Posterior cingulate gyrus (tissue), 11 donors: ENCODE measurements around the gene CSMD2.

Experiments
- DNase-seq, 10 donors: peaks; one replicate each; pipeline versions ENCODE4 v3.0.0 to v3.0.0-alpha.2; 2020 to 2021; ENCODE audit warnings: mixed read lengths in 3 of 10
- intact Hi-C: fragments of 100-400 bp; cut with DNase I; formaldehyde crosslinking; loops from one replicate; pipeline ENCODE4 v1.15.1; 2023

The CSMD2 gene

DNA sequence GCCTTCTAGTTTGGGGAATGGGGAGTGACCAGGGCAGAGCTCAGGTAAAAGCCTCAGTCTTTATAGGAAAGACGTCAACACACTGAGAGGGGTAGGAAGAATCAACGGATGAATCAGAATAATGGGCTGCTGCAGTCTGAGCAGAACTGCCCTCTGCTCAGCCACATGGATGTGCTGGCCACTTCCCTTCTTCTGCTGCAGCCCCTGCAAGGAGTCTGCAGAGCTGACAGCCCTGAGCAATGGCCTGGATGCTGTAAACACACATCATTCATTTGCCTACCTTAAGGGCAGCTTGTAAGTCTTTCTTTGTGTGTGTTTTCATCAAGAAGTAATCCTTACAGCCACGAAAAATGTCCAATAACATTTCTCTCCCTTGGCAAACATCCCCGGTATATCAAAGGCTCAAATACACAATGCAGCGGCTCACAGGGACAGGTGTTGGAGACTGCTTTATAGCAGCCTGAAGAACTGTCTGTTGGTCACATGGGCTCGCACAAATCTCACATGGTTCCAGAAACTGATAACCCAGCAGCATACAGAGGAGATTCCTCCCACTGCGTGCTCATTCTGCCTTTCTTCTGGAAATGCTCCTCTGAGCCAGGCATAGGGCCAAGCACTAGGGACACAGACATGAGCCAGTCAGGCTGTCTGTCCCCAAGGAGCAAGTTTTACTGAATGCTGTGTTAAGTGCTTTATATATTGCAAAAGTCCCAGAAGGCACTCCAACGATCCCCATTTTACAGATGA is 191.1 kb downstream of the CSMD2 start:
- DNase-seq: peak; percentile 45 to 95 (median 68)
- intact Hi-C loops: no loop called here

DNA sequence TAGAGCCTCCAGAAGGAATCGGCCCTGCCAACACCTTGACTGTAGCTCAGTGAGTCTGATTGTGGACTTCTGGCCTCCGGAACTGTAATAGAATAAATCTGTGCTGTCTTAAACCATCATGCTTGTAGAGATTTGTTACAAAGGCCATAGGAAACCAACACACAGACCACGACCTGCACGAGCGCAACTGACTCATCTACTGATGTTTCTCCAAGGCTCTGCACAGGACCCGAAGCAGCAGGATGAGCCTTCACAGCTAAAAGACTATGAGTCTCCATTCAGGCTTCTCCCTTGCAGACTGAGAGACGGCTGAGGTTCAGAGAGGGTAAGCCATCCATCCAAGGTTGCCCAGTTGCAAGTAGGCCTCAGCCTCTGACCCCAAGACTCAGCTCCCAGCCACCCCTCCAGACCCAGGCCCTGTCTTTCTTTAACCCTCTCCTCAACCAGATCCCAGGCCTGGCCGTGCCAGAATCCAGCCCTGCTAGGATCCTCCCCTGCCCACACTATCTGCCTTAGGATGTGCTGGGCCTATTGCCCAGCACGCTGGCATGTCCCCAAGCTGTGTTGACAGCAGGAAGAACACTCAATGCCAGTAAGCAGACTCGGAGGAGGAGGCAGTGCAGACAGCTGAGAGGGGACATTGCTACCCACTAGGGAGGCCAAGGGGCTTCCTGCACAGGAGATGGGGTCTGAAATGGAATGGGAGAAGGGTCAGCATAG is 192.2 kb downstream of the CSMD2 start:
- intact Hi-C loops: no loop called here

DNA sequence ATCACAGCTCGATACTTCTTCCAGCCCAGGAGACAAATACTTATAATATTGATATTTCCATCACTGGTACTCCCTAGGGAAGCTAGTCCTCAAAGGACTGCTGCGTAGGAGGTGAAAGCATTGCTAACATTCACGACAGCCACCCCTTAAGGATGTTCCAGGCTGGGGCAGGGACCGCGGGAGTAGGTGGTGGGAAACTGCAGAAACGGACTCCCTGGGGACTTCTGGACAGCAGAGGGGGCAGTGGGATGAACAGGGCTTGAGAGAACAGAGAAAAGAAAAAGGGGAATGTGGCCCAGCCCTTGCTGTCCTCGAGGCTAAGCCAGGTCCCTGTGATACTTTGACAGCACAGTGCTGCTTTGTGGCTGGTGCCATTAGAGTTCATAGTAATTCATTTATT is 193.1 kb downstream of the CSMD2 start:
- intact Hi-C loops: no loop called here
- peak in 1 of 10 donors; percentile 35 for DNase-seq

More for the DNA sequence above, 192.2 kb downstream of the CSMD2 start:
- DNase-seq: peak; percentile 70 to 96 (median 81)

DNA sequence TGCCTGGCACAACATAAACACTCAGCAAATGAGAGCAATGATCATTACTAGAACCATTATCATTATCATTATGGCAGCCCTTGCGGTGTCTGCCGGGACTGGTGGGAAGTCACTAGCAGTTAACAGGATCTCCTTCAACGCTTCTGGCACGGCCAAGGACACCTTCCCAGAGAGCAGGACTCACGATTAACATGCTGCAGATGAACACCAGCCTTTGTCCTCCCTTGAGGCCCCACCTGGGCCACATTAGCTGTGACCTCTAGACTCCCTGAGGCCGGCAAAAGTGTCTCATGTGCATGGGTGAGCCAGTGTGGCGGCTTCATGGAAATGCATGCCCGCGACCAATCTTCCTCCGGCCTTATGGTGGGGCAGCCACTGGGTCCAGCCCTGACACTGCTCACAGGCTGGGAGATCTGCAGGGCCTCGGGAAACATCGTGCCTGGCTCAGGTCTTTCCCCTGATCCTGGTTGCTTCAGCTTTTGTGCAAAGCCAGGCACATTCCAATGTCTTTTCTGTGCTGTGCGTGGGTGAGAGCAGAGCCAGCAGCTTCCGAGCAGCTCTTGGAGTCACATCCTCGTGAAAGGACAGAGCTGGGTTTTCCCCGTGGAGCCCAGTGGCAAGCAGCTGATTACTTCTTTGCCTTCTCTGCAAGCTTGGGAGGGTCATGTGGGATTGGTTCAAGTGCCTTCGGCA is 193.9 kb downstream of the CSMD2 start:
- DNase-seq: peak in 7 of 10 donors; percentile 42 to 94 (median 62)
- intact Hi-C loops: no loop called here

DNA sequence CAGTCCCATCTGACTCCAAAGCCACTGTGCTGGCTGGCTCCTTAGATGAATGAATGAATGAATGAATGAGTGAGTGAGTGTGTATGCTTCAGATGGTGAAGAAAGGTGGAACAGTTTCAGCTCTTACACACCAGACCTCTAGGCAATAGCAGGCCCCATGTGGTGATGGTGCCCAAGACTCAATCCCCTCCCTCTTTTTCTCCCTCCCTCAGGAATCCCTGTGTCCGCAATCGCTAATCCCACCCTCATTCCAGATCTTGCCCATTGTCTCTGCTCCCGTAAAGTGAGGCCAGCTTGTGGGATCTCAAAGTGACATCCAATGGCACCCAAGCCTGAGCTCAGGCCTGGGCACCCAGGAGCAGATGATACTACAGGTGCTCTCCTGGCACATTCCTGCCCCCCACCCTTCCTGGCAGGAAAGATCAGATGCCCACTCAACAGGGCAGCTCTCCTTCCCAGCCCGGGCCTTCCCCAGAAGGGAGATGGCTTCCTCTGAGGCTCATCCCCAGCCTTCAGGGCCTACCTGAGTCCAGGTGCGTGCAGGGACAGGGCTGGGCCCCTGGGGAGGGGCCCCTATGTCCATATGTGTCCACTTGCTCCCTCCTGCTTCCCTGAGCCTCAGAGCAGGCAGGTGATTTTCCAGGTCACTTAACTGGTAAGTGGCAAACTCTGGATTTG is 194.7 kb downstream of the CSMD2 start:
- no peak for DNase-seq
- intact Hi-C loops: no loop called here

DNA sequence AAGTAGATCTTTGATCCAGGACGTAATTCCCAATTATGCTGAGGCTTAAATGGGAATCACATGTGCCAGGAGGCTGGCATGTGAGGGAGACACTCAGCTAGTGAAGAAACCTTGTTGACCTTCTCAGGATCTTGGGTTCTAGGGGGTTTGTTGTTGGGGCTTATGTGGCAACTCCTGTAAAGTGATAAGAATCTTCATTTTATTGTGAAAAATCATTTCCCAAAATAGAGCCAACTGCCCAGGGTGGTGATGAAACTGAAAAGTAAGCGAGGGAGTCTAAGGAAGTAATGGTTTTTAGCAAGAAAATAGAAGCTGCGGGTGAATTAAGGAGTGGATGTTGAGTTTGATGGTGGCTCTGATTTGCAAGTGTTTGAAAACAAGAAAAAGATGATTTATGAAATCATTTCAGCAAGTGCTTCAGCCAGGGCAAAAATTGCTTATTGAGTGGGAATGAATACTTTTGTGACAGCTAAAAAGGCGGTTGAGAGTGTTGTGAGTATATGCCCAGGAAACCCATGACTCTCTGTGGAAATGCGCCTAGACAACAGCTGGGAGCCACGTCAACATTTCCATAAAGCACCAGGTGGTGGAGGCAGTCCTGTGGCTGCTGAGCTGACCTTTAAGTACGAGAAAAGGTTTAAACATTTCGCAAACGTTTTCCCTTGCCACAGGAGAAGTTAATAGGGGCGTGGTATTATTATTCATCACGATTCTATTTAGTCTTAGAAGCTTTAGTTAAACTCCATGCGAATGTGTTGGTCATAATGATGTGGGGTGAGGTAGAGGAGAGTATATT is 198.5 kb downstream of the CSMD2 start:
- intact Hi-C loops: no loop called here
- no peak for DNase-seq

DNA sequence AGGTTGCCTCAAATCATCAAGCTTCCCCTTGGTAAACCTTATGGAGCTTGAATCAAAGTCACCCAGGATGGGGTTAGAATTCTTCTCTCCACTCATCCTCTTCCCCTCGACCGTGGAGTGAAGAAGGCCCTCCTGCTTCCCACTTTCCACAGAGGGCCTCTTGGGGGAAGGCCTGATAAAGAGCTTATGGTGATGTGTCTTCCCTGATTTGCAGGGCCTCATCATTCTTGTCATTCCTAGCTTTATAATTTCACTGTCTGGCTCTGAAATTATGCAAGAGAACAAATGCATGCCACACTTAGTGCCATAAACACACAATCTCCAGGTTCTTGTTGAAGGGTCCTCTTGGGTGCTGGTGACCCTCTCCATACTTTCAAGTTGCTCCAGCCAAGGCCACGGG is 199.9 kb downstream of the CSMD2 start:
- intact Hi-C loops: no loop called here
- no peak for DNase-seq

DNA sequence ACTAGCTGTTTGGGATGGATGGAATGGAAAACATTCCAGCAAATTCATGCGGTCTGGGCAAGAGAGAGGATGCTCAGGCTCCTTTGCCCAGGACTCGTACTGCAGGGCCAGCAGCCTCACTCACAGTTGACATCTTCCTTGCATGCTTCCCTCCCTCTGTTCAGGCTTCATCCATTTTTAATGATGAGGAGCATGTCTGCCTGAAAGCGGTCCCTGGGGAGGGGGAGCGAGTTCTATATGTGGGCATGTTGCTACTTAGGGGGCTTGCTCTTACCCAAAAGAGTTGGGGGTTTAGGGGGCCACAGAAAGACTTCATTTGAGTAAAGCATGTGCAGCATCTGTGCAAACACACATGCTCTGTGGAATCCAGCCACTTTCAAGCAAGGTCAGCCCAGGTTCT is 203.0 kb downstream of the CSMD2 start:
- DNase-seq: no peak
- intact Hi-C loops: no loop called here

DNA sequence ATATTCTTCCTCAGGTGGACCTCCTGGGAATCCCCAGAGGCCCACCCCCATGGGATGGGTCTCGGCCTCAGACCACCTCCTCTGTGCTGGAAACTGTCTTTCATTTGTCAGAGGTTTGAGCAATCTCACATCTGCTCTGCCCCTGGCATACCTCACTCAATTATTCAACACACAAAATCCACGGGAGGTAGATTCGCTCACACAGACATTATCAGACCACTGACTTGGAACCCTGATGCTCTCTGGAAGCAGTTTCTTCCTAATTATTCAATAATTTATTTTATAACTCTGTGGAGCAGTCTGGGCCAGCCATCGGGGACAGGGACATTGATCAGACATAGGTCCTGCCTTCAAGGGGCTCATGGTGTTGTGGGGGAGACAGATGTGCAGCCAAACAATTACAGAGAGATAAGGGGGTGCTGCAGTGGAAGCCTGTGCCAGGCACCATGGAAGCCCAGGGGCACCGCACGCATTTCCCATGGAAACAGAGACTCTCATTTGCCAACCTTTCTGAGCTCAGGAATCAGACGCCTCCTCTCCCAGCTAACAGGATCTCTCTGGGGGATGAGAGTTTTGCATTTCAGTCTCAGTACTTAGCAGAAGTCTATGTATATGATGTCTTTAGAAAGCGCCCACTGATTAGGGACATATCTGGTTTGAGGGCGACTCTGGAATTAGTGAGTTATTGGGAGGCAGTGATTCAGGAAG is 204.7 kb downstream of the CSMD2 start:
- no peak for DNase-seq
- intact Hi-C loops: no loop called here

DNA sequence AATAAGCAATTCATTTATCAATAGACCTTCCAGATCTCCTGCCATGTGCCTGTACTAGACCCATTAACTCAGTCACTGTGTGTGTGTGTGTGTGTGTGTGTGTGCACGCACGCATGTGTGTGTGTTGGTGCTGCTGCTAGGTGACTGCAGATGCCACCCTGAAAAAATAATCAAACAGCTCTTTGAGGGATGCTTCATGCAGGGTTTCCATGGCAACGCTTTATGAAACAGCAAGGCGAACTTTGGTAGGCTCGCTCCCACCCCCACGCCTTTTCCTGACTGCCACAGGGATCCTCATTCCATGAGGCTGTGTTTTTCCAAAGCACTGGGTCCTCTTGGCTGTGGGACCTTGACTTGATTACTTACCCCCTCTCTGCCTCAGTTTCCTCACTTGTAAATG is 207.2 kb downstream of the CSMD2 start:
- peak in 8 of 10 donors; percentile 38 to 92 (median 64) for DNase-seq

DNA sequence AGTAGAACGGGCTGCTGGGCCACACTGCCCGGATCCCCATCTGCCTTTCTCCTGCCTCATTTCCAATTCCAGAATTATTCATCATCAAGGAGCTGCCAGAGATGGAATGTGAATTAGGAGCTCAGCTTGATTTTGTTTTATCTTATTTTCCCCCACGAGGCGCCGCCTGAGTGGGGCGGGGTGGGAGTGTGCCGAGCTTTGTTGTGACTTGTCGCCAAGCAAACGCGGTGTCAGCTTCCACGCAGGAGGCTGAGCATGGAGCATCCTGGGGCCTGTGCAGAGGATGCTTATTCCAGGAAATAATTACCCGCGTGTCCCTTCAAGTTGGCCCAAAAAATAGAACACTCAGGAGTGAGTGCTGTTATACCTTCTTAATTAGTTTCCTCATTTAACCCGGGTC is 209.9 kb downstream of the CSMD2 start:
- peak in 3 of 10 donors; percentile 16 to 89 (median 77) for DNase-seq
- intact Hi-C loops: no loop called here

More for the DNA sequence above, 207.2 kb downstream of the CSMD2 start:
- intact Hi-C loops: no loop called here

DNA sequence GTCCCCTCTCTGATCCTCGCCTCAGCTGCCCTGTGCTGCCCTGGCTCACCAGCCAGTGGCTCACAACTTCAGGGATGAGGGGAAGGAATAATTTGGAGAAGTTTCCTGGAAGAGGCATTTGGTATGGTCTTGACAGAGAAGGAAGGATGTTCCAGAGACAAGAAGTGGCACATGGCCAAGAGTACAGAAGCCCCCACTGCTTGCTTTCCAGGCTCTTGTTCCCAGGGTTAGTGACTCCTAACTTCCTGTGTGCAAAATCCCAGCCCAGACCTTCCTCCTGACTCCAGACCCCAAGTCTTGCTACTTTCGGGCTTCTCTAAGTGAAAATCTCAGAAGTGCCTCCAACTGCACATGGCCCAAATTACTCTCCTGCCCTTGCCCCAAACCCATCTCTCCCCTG is 215.5 kb downstream of the CSMD2 start:
- intact Hi-C loops: no loop called here
- DNase-seq: no peak

DNA sequence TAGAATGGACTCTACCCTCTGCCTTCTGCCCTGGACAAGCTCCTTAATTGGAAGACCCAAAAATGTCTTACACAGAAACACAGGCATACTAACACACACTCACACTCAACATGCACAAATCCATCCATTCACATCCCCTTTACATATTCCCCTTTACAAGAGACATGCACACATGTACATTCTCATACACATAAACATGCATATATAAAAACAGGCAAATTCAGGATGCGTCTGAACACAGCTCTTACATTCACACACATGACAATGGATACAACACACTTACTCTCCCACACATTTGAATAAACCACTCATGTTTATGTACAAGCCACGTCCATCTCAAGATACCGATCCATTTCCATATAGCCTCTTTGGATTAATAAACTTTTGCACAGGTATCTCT is 216.7 kb downstream of the CSMD2 start:
- DNase-seq: no peak
- intact Hi-C loops: no loop called here

DNA sequence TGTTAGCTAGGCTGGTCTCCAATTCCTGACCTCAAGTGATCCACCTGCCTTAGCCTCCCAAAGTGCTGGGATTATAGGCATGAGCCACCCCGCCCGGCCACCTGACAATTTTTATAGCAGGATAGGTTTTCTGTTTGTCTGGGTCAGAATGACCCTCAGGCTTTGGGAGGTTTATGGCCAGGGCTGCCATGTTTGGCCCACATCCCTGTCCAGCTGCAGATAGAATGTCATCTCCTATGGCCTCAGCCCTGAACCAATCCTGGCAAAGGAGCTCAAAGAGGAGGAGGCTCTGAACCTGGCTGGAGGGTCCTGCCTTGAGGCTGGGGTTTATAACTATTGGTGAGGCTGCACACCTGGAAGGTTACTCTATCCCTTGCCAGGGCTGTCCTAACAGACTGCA is 218.2 kb downstream of the CSMD2 start:
- DNase-seq: no peak
- intact Hi-C loops: no loop called here

DNA sequence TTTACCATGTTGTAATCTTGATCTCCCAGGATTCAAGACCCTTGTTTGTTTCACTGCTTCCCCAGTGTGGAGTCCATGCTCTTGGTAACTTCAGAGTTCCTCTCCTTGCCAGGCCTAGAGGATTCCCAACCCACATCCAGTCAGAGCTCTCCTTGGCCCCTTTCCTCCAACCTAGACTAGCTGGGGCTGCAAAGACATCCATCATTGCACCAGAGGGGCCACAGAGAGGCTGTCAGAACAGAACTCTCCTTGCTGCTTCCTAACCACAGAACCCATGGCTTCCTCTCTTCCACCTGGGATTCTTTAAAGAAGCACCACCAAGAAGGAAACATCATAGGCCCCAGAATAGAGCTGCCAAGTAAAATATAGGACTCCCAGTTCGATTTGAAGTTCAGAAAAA is 220.2 kb downstream of the CSMD2 start:
- no peak for DNase-seq
- intact Hi-C loops: no loop called here

DNA sequence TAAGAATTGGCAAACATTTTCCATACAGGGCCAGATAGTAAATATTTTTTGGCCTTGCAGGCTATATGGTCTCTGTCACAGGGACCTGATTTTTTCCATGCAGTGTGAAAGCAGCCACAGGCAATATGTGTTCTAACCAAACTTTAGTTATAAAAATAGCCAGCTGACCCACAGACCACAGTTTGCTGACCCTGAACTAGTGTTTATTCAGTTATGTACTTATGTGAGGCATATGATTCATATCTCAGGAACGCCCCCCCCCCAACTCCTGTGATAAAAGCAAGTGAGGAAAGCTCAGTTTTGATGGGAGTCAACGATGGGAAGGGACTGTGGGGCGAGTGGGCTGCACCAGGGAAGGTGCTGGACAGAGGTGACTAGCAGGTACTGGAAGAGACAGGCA is 221.1 kb downstream of the CSMD2 start:
- no peak for DNase-seq
- intact Hi-C loops: no loop called here

DNA sequence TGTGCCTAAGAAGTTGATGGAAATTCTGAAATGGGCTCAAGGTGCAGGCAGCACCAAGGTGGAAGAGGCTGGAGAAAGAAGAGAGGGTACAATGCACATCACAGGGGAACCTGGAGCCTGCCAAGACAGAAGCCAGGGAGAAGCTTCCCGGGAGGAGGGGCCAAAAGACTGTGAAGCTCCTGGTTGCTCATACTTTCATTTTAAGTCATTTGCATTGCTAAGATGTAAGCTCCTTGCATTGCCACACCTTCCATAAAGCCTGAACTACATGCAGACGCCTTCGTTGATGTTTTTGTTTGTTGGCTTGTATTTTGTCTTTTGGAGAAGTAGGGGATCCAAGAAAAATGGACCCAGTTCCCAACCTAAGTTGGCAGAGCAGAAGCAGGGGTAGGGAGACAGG is 232.2 kb downstream of the CSMD2 start:
- intact Hi-C loops: no loop called here
- no peak for DNase-seq

DNA sequence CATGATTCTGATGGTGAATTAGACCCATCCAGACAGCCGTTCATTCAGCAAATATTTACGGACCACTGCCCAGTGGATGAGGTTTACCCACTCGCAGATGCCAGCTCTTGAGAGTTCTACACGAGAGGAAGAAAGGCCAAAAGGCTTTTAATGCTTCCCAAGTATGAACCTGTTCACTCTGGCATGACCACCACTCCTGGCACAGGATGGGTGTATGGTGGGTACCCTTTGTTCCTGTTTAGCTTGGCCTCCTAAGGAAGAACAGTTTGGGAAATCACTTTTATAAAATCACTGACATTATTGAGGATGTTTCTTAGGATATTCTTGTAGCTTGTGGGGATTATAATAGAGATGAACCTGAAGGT is 233.9 kb downstream of the CSMD2 start:
- intact Hi-C loops: no loop called here
- DNase-seq: no peak

DNA sequence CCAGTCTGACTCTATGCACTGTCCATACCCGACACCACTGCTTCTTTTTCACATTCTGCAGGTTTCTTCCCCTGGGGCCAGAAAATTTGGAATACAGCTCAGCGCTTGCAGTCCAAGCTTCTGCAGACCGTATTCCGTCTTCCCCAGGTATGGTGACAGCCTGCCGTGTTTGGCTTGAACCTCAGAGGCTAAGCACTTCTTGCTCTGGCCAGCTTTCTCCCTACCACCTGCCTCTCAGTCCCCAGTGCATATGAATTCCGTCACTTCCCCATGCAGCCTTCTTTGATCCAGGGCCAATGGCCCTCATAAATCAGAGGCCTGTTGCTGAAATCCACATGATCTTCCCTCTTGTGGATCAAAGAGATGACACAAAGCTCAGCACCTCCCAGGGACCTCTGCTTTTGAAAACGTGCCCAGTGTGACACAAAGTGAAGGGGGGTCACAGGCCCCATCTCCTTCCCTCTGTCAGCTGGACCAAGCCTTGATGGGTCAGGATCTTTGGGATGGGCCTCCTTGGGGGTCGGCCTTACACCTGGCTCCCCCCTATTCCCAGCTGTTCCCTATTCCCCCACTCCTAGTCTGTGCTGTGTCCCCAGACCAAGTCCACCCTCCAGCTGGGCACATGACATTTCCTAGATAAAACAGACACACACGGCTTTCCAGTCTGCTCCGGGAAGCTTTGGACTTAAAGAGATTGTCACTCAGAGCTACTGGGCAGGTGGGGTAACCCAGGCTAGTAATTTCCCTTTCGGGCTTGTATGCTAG is 234.5 kb downstream of the CSMD2 start:
- DNase-seq: no peak
- intact Hi-C loops: no loop called here
